CD8-positive, alpha-beta memory T cell (primary cell): ENCODE results near the gene BTBD17. TPM values are rescaled to one million over a fixed set of nuclear protein-coding genes. Genes with fewer than 3 reads are reported as not detected.
A peak's percentile ranks its signal among the peaks of the same experiment; 100 is the strongest.

Experiments
- CTCF ChIA-PET: fragments of 350-600 bp; sonication (Branson Sonifier 250); formaldehyde crosslinking; loops from one replicate; lab custom pipeline; 2021; ENCODE audit warnings: antibody characterized with exemption; lab: Charles Lee
- POLR2A ChIA-PET: fragments of 350-600 bp; sonication (Branson Sonifier 250); formaldehyde crosslinking; loops from one replicate; lab custom pipeline; 2021; ENCODE audit warnings: antibody characterized with exemption; lab: Charles Lee
- DNase-seq, 5 donors: peaks; one replicate each; pipeline versions ENCODE4 v3.0.0 to v3.0.0-alpha.2; 2020 to 2022; ENCODE audit warnings: mixed read lengths in 1 of 5
- H3K27ac ChIP-seq: one replicate; pipeline ENCODE4 v1.7.0; 2013; ENCODE audit warnings: low read depth, mild to moderate bottlenecking, low read length, moderate library complexity
- H3K27me3 ChIP-seq: 2 replicates; pipeline ENCODE4 v1.7.0; 2013; ENCODE audit warnings: low read length, mild to moderate bottlenecking; ENCODE audit not compliant: insufficient read depth, poor library complexity, severe bottlenecking
- H3K36me3 ChIP-seq: 2 replicates; pipeline ENCODE4 v1.7.0; 2013; ENCODE audit warnings: mild to moderate bottlenecking, low read length, moderate library complexity; ENCODE audit not compliant: insufficient read depth
- H3K4me1 ChIP-seq: 2 replicates; pipeline ENCODE4 v1.7.0; 2013; ENCODE audit warnings: mild to moderate bottlenecking, low read length, moderate library complexity; ENCODE audit not compliant: insufficient read depth
- H3K4me3 ChIP-seq: 2 replicates; pipeline ENCODE4 v1.7.0; 2013; ENCODE audit warnings: mild to moderate bottlenecking, low read length
- H3K9me3 ChIP-seq: 2 replicates; pipeline ENCODE4 v1.7.0; 2013; ENCODE audit warnings: mild to moderate bottlenecking, low read length
- H3K27ac Mint-ChIP-seq, 8 donors: one replicate each; pipeline ENCODE4 v1.8.0; 2020 to 2021; ENCODE audit warnings: mixed read lengths in 8 of 8, mild to moderate bottlenecking in 6 of 8, inconsistent platforms in 3 of 8, moderate library complexity in 3 of 8
- H3K27me3 Mint-ChIP-seq, 2 donors: one replicate each; pipeline ENCODE4 v1.8.0; 2020 to 2021; ENCODE audit warnings: mixed read lengths in 2 of 2, mild to moderate bottlenecking in 1 of 2, moderate library complexity in 1 of 2
- H3K36me3 Mint-ChIP-seq, 3 donors: one replicate each; pipeline ENCODE4 v1.8.0; 2020 to 2021; ENCODE audit warnings: mixed read lengths in 3 of 3, inconsistent platforms in 1 of 3, mild to moderate bottlenecking in 1 of 3
- H3K4me1 Mint-ChIP-seq, 3 donors: one replicate each; pipeline ENCODE4 v1.8.0; 2020 to 2021; ENCODE audit warnings: mixed read lengths in 3 of 3, inconsistent platforms in 1 of 3, mild to moderate bottlenecking in 1 of 3
- H3K4me3 Mint-ChIP-seq, 7 donors: one replicate each; pipeline ENCODE4 v1.8.0; 2020 to 2021; ENCODE audit warnings: mixed read lengths in 7 of 7, mild to moderate bottlenecking in 6 of 7, moderate library complexity in 4 of 7, inconsistent platforms in 2 of 7
- H3K9me3 Mint-ChIP-seq, 5 donors: one replicate each; pipeline ENCODE4 v1.8.0; 2020 to 2022; ENCODE audit warnings: mixed read lengths in 5 of 5, mild to moderate bottlenecking in 3 of 5, moderate library complexity in 2 of 5, inconsistent platforms in 1 of 5
- polyA plus RNA-seq: library from polyadenylated mRNA; unstranded; fragments of 300-500 nt; fragmentation: Illumina TruSeq; gene quantifications from one replicate; pipeline ENCODE4 v1.2.3, GENCODE V29; 2021
- total RNA-seq, 2 experiments: library from RNA; stranded (reverse); gene quantifications; one replicate each; pipeline ENCODE4 v1.2.3, GENCODE V29; 2021

The BTBD17 gene
- total and polyA plus RNA-seq, 3 experiments from 2014 or later, result not detected

- Mint-ChIP-seq H3K36me3 (no peaks in the 10 kb centered on the region), H3K4me1 (no peaks in the 10 kb centered on the region), H3K27me3 (peaks cover 5 to 11% of the 10 kb centered on the region in 2 donors), H3K4me3 (no peak overlapping the region), H3K9me3 (no peaks in the 10 kb centered on the region), H3K27ac (peak overlapping the region in 1 of 8 donors; percentile 70)
- Histone ChIP-seq H3K9me3 (no peaks in the 10 kb centered on the region), H3K4me1 (no peaks in the 10 kb centered on the region), H3K36me3 (no peaks in the 10 kb centered on the region), H3K4me3 (no peak overlapping the region), H3K27me3 (no peaks in the 10 kb centered on the region), H3K27ac (no peak overlapping the region)
- POLR2A ChIA-PET, result no interaction called here
- CTCF ChIA-PET, result no interaction called here
- DNase-seq, result no peak
These were observed 18.0 kb downstream of the BTBD17 start for GRCh38 chr17:74343526-74344284.

- ChIA-PET POLR2A (no interaction called here), CTCF (no interaction called here)
- H3K27me3 ChIP-seq, result no peaks in the 10 kb centered on the region
- no peak overlapping the region for H3K4me3 ChIP-seq
- peaks cover 5% of the 10 kb centered on the region in 2 donors for H3K27me3 Mint-ChIP-seq
- H3K36me3 ChIP-seq, result no peaks in the 10 kb centered on the region
- H3K4me1 ChIP-seq, result no peaks in the 10 kb centered on the region
- H3K27ac ChIP-seq, result no peak overlapping the region
- DNase-seq, result no peak
- H3K4me3 Mint-ChIP-seq, result no peak overlapping the region
- no peaks in the 10 kb centered on the region for H3K9me3 ChIP-seq
- H3K27ac Mint-ChIP-seq, result peak overlapping the region in 1 of 8 donors; percentile 70
- no peaks in the 10 kb centered on the region for H3K4me1 Mint-ChIP-seq
- no peaks in the 10 kb centered on the region for H3K9me3 Mint-ChIP-seq
- H3K36me3 Mint-ChIP-seq, result no peaks in the 10 kb centered on the region
These were observed 18.5 kb downstream of the BTBD17 start for GRCh38 chr17:74343121-74343520.

GRCh38 chr17:74342224-74342623, 19.4 kb downstream of the BTBD17 start:
- CTCF ChIA-PET, result no interaction called here
- no peaks in the 10 kb centered on the region for H3K27me3 ChIP-seq
- H3K9me3 ChIP-seq, result no peaks in the 10 kb centered on the region
- Mint-ChIP-seq H3K9me3 (no peaks in the 10 kb centered on the region), H3K4me1 (no peaks in the 10 kb centered on the region), H3K4me3 (no peak overlapping the region), H3K27ac (peak overlapping the region in 1 of 8 donors; percentile 92), H3K27me3 (peaks cover 3 to 5% of the 10 kb centered on the region in 2 donors), H3K36me3 (no peaks in the 10 kb centered on the region)
- no peak overlapping the region for H3K4me3 ChIP-seq
- H3K27ac ChIP-seq, result no peak overlapping the region
- no peaks in the 10 kb centered on the region for H3K36me3 ChIP-seq
- no peak for DNase-seq
- H3K4me1 ChIP-seq, result no peaks in the 10 kb centered on the region
- POLR2A ChIA-PET, result no interaction called here

GRCh38 chr17:74340470-74341023, 21.1 kb downstream of the BTBD17 start:
- Histone ChIP-seq H3K4me1 (no peaks in the 10 kb centered on the region), H3K9me3 (no peaks in the 10 kb centered on the region), H3K27me3 (no peaks in the 10 kb centered on the region), H3K27ac (no peak overlapping the region), H3K4me3 (no peak overlapping the region), H3K36me3 (no peaks in the 10 kb centered on the region)
- H3K36me3 Mint-ChIP-seq, result no peaks in the 10 kb centered on the region
- H3K4me1 Mint-ChIP-seq, result no peaks in the 10 kb centered on the region
- H3K27me3 Mint-ChIP-seq, result peaks cover 3 to 5% of the 10 kb centered on the region in 2 donors
- DNase-seq, result no peak
- no peaks in the 10 kb centered on the region for H3K9me3 Mint-ChIP-seq
- POLR2A ChIA-PET, result no interaction called here
- CTCF ChIA-PET, result no interaction called here
- no peak overlapping the region for H3K4me3 Mint-ChIP-seq
- peak overlapping the region in 1 of 8 donors; percentile 40 for H3K27ac Mint-ChIP-seq

- Mint-ChIP-seq H3K4me1 (peaks cover 0 to 4% (median 0%) of the 10 kb centered on the region in 3 donors), H3K27ac (no peak overlapping the region), H3K4me3 (no peak overlapping the region), H3K36me3 (no peaks in the 10 kb centered on the region), H3K9me3 (no peaks in the 10 kb centered on the region), H3K27me3 (peaks cover 3 to 5% of the 10 kb centered on the region in 2 donors)
- no peaks in the 10 kb centered on the region for H3K36me3 ChIP-seq
- ChIA-PET CTCF (no interaction called here), POLR2A (no interaction called here)
- H3K27ac ChIP-seq, result no peak overlapping the region
- no peaks in the 10 kb centered on the region for H3K9me3 ChIP-seq
- DNase-seq, result no peak
- no peak overlapping the region for H3K4me3 ChIP-seq
- H3K4me1 ChIP-seq, result no peaks in the 10 kb centered on the region
- H3K27me3 ChIP-seq, result no peaks in the 10 kb centered on the region
These were observed 22.0 kb downstream of the BTBD17 start for GRCh38 chr17:74339537-74340195.

GRCh38 chr17:74337834-74338500, 23.7 kb downstream of the BTBD17 start:
- POLR2A ChIA-PET, result no interaction called here
- Mint-ChIP-seq H3K27ac (no peak overlapping the region), H3K4me3 (no peak overlapping the region), H3K9me3 (no peaks in the 10 kb centered on the region), H3K36me3 (no peaks in the 10 kb centered on the region), H3K27me3 (peaks cover 2 to 3% of the 10 kb centered on the region in 2 donors), H3K4me1 (peaks cover 0 to 8% (median 0%) of the 10 kb centered on the region in 3 donors)
- H3K4me1 ChIP-seq, result no peaks in the 10 kb centered on the region
- no peaks in the 10 kb centered on the region for H3K27me3 ChIP-seq
- H3K36me3 ChIP-seq, result no peaks in the 10 kb centered on the region
- no peak for DNase-seq
- no peak overlapping the region for H3K27ac ChIP-seq
- H3K9me3 ChIP-seq, result no peaks in the 10 kb centered on the region
- CTCF ChIA-PET, result no interaction called here
- H3K4me3 ChIP-seq, result no peak overlapping the region

GRCh38 chr17:74336307-74336706, 25.4 kb downstream of the BTBD17 start:
- H3K27me3 Mint-ChIP-seq, result peaks cover 2 to 3% of the 10 kb centered on the region in 2 donors
- Histone ChIP-seq H3K9me3 (no peaks in the 10 kb centered on the region), H3K4me3 (no peak overlapping the region), H3K4me1 (no peaks in the 10 kb centered on the region), H3K36me3 (no peaks in the 10 kb centered on the region), H3K27me3 (no peaks in the 10 kb centered on the region), H3K27ac (no peak overlapping the region)
- H3K27ac Mint-ChIP-seq, result no peak overlapping the region
- DNase-seq, result no peak
- no peaks in the 10 kb centered on the region for H3K36me3 Mint-ChIP-seq
- peaks cover 0 to 8% (median 0%) of the 10 kb centered on the region in 3 donors for H3K4me1 Mint-ChIP-seq
- no peaks in the 10 kb centered on the region for H3K9me3 Mint-ChIP-seq
- ChIA-PET POLR2A (no interaction called here), CTCF (interaction anchor here (0.7 to 1.6 kb wide), 2 partner anchors 15 to 125 kb away, joined by 3 to 4 read pairs; no protein-coding TSS in a partner anchor)
- H3K4me3 Mint-ChIP-seq, result no peak overlapping the region
